ENCODE measurements around the gene PDCD1.

DNA sequence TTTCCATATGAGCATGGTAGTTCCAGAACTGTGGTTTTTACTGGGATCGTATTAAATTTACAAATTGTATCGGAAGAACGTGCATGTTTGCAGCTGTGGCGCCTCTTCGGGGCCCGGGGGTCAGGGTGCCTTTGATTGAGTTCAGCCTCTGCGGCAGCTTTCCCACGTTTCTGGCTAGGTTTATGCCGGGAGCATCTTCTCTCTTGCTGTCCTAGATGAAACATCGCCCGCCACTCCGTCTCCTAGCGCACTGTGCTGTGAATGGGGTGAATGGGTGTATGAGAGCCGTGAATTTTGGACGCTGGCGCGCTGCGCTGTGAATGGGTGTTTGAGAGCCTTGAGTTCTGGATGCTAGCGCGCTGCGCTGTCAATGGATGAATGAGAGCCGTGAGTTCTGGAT is 12.3 kb downstream of the PDCD1 start:
- TF ChIP-seq CTCF (IDR thresholded peaks at IDR 0.05; ENCODE audit: insufficient read depth, low read length) (no peak), POLR2AphosphoS5 (IDR thresholded peaks at IDR 0.05; ENCODE audit: low read depth) (no peak), SPI1 (IDR thresholded peaks at IDR 0.05; ENCODE audit: borderline replicate concordance, low read depth) (no peak)
- TF ChIP-seq, protein P1, sequence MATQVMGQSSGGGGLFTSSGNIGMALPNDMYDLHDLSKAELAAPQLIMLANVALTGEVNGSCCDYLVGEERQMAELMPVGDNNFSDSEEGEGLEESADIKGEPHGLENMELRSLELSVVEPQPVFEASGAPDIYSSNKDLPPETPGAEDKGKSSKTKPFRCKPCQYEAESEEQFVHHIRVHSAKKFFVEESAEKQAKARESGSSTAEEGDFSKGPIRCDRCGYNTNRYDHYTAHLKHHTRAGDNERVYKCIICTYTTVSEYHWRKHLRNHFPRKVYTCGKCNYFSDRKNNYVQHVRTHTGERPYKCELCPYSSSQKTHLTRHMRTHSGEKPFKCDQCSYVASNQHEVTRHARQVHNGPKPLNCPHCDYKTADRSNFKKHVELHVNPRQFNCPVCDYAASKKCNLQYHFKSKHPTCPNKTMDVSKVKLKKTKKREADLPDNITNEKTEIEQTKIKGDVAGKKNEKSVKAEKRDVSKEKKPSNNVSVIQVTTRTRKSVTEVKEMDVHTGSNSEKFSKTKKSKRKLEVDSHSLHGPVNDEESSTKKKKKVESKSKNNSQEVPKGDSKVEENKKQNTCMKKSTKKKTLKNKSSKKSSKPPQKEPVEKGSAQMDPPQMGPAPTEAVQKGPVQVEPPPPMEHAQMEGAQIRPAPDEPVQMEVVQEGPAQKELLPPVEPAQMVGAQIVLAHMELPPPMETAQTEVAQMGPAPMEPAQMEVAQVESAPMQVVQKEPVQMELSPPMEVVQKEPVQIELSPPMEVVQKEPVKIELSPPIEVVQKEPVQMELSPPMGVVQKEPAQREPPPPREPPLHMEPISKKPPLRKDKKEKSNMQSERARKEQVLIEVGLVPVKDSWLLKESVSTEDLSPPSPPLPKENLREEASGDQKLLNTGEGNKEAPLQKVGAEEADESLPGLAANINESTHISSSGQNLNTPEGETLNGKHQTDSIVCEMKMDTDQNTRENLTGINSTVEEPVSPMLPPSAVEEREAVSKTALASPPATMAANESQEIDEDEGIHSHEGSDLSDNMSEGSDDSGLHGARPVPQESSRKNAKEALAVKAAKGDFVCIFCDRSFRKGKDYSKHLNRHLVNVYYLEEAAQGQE (IDR thresholded peaks at IDR 0.05; ENCODE audit: insufficient replicate concordance, low read depth): no peak

All from HL-60 (cell line).